ENCODE data around the gene PNPLA6.

DNA sequence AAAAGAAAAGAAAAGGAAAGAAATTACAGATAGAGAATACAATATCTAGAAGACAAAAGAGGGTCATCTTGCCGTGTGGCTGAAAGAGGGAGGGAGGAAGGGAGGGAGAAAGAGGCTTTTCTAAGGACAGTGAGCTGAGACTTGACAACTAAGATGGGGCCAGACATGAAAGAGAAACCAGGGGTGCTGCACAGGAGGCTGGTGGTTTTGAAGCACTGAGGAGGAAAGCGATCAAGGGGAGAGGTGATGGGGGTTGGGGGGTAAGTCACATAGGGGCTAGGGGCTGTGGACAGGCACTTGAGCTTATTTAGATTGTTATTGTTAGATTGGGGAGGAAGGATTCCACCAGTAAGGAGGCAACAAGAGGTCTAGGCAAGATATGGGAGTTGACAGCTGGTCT, 17.3 kb downstream of the PNPLA6 start:
- TF ChIP-seq, protein P1, sequence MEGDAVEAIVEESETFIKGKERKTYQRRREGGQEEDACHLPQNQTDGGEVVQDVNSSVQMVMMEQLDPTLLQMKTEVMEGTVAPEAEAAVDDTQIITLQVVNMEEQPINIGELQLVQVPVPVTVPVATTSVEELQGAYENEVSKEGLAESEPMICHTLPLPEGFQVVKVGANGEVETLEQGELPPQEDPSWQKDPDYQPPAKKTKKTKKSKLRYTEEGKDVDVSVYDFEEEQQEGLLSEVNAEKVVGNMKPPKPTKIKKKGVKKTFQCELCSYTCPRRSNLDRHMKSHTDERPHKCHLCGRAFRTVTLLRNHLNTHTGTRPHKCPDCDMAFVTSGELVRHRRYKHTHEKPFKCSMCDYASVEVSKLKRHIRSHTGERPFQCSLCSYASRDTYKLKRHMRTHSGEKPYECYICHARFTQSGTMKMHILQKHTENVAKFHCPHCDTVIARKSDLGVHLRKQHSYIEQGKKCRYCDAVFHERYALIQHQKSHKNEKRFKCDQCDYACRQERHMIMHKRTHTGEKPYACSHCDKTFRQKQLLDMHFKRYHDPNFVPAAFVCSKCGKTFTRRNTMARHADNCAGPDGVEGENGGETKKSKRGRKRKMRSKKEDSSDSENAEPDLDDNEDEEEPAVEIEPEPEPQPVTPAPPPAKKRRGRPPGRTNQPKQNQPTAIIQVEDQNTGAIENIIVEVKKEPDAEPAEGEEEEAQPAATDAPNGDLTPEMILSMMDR (IDR thresholded peaks at IDR 0.05; ENCODE audit: poor library complexity) = no peak
- no peak for TF ChIP-seq EZH2 (IDR thresholded peaks at IDR 0.05; ENCODE audit: borderline replicate concordance)

All from hepatocyte (in vitro differentiated cells).